Cardiac muscle cell (in vitro differentiated cells and primary cell): ENCODE results near the gene INSC. TPM values are rescaled to one million over a fixed set of nuclear protein-coding genes. Genes with fewer than 3 reads are reported as not detected.
A peak's percentile ranks its signal among the peaks of the same experiment; 100 is the strongest.

Experiments
- DNase-seq, 2 donors: peaks; one replicate each; pipeline versions ENCODE4 v3.0.0 to v3.0.0-alpha.2; 2010 to 2017; ENCODE audit warnings: low read depth in 1 of 2, low spot score in 1 of 2
- H3K27ac ChIP-seq: fragments of 200-600 bp; sonication (generic); 2 replicates; pipeline ENCODE4 v1.5.1; 2016
- H3K27me3 ChIP-seq: fragments of 200-600 bp; sonication (generic); 2 replicates; pipeline ENCODE4 v1.6.0; 2016; ENCODE audit warnings: control low read depth
- H3K36me3 ChIP-seq: fragments of 200-600 bp; sonication (generic); 2 replicates; pipeline ENCODE4 v1.5.1; 2016; ENCODE audit warnings: control low read depth
- H3K4me1 ChIP-seq: fragments of 200-600 bp; sonication (generic); 2 replicates; pipeline ENCODE4 v1.8.1; 2017; ENCODE audit warnings: low read depth, mild to moderate bottlenecking, mixed run types
- H3K4me3 ChIP-seq: fragments of 200-600 bp; sonication (generic); 2 replicates; pipeline ENCODE4 v1.5.1; 2016; ENCODE audit warnings: mild to moderate bottlenecking
- H3K9me3 ChIP-seq: fragments of 200-600 bp; sonication (generic); 2 replicates; pipeline ENCODE4 v1.5.1; 2017; ENCODE audit warnings: low read depth, mild to moderate bottlenecking, control low read depth
- polyA plus RNA-seq: library from polyadenylated mRNA; unstranded; fragments of >200 nt; fragmentation: Nextera tagmentation; extraction: Ambion mirVana; gene quantifications from 2 replicates; pipeline ENCODE4 v1.2.1, GENCODE V29; 2016
- total RNA-seq: library from RNA; depleted of rRNA; stranded (reverse); fragments of >200 nt; gene quantifications from 2 replicates; pipeline ENCODE4 v1.2.3, GENCODE V29; 2016
- TF ChIP-seq, protein P1 (sequence below): IDR thresholded peaks from 2 replicates; pipeline ENCODE4 v1.5.1; 2012; ENCODE audit warnings: low read depth, mild to moderate bottlenecking, low read length

INSC gene
- total and polyA plus RNA-seq, 2 experiments from 2014 or later: not detected

- Histone ChIP-seq H3K9me3 (no peaks in the 10 kb centered on the region), H3K27me3 (no peaks in the 10 kb centered on the region), H3K4me3 (no peak overlapping the region), H3K36me3 (no peaks in the 10 kb centered on the region), H3K27ac (no peak overlapping the region), H3K4me1 (peaks cover 11% of the 10 kb centered on the region)
- TF ChIP-seq, protein P1, sequence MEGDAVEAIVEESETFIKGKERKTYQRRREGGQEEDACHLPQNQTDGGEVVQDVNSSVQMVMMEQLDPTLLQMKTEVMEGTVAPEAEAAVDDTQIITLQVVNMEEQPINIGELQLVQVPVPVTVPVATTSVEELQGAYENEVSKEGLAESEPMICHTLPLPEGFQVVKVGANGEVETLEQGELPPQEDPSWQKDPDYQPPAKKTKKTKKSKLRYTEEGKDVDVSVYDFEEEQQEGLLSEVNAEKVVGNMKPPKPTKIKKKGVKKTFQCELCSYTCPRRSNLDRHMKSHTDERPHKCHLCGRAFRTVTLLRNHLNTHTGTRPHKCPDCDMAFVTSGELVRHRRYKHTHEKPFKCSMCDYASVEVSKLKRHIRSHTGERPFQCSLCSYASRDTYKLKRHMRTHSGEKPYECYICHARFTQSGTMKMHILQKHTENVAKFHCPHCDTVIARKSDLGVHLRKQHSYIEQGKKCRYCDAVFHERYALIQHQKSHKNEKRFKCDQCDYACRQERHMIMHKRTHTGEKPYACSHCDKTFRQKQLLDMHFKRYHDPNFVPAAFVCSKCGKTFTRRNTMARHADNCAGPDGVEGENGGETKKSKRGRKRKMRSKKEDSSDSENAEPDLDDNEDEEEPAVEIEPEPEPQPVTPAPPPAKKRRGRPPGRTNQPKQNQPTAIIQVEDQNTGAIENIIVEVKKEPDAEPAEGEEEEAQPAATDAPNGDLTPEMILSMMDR: no peak
- DNase-seq: no peak
These were observed 160.4 kb downstream of the INSC start for GRCh38 chr11:15275141-15275540.

DNA sequence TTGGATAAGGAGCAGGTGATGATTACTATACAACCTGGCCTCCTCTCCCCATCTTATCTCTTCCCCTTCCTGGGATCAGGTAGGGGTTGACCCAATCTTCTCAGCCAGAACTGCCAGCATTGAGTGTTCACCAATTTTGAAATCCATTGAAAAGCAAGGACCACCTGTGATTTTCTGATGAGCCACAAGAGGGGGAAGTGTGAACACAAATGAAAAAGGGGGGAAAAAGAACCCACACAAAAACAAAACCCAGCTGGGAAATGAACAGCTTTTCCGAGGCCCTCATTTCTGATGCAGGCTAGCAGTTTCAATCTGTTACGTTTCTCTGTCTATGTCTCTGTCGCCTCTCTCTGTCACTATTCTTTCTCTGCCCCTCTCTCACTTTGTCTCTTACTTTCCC is 161.9 kb downstream of the INSC start:
- H3K27ac ChIP-seq: no peak overlapping the region
- TF ChIP-seq, protein P1: peak; percentile 27
- H3K27me3 ChIP-seq: no peaks in the 10 kb centered on the region
- peaks cover 11% of the 10 kb centered on the region for H3K4me1 ChIP-seq
- H3K9me3 ChIP-seq: no peaks in the 10 kb centered on the region
- DNase-seq: peak; percentile 6 to 26
- H3K36me3 ChIP-seq: no peaks in the 10 kb centered on the region
- H3K4me3 ChIP-seq: no peak overlapping the region

DNA sequence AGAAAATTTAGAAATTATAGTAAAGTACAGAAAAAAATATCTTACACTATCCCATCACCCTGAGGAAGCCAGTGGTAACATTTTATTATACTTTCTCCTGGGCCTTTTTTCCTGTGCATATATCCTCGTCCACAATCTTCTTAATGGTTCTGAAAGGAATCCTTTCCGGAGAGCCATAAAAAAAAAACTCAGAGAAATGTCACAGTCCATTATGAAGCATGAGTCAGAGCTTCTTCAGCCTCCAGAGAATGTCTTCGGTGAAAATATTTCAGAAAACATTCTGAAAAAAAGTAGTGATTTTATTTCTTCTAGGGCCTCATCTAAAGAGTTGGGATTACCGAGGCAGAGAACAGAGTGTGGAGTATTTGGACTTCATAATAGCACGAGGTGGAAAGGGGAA is 163.4 kb downstream of the INSC start:
- no peak overlapping the region for H3K4me3 ChIP-seq
- H3K36me3 ChIP-seq: no peaks in the 10 kb centered on the region
- H3K27ac ChIP-seq: no peak overlapping the region
- H3K4me1 ChIP-seq: peaks cover 11% of the 10 kb centered on the region
- H3K27me3 ChIP-seq: no peaks in the 10 kb centered on the region
- no peaks in the 10 kb centered on the region for H3K9me3 ChIP-seq
- DNase-seq: peak in 1 of 2 donors; percentile 2
- TF ChIP-seq, protein P1: no peak

DNA sequence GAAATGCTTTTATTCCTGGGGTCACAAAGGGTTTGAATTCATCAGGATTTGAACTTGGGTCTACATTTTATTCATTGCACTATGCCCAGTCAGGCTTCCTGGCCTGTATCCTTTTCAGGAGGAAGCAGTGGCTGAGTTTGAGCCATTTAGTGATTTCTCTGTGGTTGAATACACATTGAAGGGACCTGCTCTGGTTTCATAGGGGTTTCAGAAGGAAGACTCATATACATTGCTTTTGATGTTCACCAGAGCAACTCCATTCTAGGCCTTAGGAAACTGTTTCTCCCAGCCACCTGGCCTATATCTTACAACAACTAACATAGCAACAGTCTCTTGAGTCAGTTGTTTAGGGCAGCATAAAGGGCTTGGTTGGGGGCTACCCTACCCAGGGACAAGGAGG is 165.7 kb downstream of the INSC start:
- Histone ChIP-seq H3K36me3 (no peaks in the 10 kb centered on the region), H3K4me1 (peaks cover 11% of the 10 kb centered on the region), H3K9me3 (no peaks in the 10 kb centered on the region), H3K27me3 (no peaks in the 10 kb centered on the region), H3K27ac (no peak overlapping the region), H3K4me3 (no peak overlapping the region)
- TF ChIP-seq, protein P1: no peak
- no peak for DNase-seq

DNA sequence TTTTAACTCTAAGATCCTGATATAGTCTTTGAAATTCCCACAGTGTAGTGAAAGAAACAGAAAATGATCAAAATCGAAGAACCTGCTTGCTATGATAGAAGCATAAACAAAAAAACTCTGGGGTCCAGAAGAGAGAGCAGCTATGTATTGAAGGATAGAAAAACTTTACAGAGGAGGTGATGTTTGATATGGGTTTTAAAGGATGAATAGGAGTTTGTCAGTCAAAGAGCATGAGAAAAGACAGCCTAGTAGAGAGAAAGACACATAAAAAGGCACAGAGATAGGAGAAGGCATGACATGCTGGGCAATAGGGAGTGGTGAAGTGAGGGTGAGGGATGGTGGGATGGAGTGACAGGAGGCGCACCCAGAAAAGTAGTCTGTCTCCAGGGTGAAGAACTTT is 168.0 kb downstream of the INSC start:
- Histone ChIP-seq H3K36me3 (no peaks in the 10 kb centered on the region), H3K27ac (no peak overlapping the region), H3K4me3 (no peak overlapping the region), H3K4me1 (no peaks in the 10 kb centered on the region), H3K27me3 (no peaks in the 10 kb centered on the region), H3K9me3 (no peaks in the 10 kb centered on the region)
- DNase-seq: no peak
- TF ChIP-seq, protein P1: no peak

- Histone ChIP-seq H3K36me3 (no peaks in the 10 kb centered on the region), H3K27me3 (no peaks in the 10 kb centered on the region), H3K4me1 (no peaks in the 10 kb centered on the region), H3K9me3 (no peaks in the 10 kb centered on the region), H3K27ac (no peak overlapping the region), H3K4me3 (no peak overlapping the region)
- TF ChIP-seq, protein P1: no peak
- no peak for DNase-seq
These were observed 171.7 kb downstream of the INSC start for GRCh38 chr11:15286465-15286864.
